GM23248 (cell line): Measurements from ENCODE around the gene TNFRSF6B.

Experiments used
- EZH2 ChIP-seq: fragments of 200-600 bp; sonication (generic); IDR thresholded peaks from 2 replicates; pipeline ENCODE4 v1.6.1; 2018; ENCODE audit warnings: antibody characterized with exemption, mild to moderate bottlenecking; ENCODE audit not compliant: insufficient read depth, poor library complexity, severe bottlenecking
- EZH2phosphoT487 ChIP-seq: fragments of 200-600 bp; sonication (generic); IDR thresholded peaks from 2 replicates; pipeline ENCODE4 v1.6.1; 2018; ENCODE audit warnings: antibody characterized with exemption, moderate library complexity, mild to moderate bottlenecking, low read depth; ENCODE audit not compliant: insufficient read depth

GRCh38 chr20:63701051-63701328, 4.5 kb downstream of the TNFRSF6B start:
- TF ChIP-seq EZH2, result no peak
- TF ChIP-seq EZH2phosphoT487, result no peak
